Keratinocyte (primary cell): ENCODE measurements around the gene THOC5. TPM values are rescaled to one million over a fixed set of nuclear protein-coding genes. Genes with fewer than 3 reads are reported as not detected.

ENCODE experiments used
- DNase-seq: peaks from one replicate; pipeline ENCODE4 v3.0.0-alpha.2; 2011; ENCODE audit warnings: low read depth, missing footprints, low spot score
- FAIRE-seq: peaks from 2 replicates; lab custom pipeline; 2011; peaks lifted over from hg19 to GRCh38; lab: Jason Lieb, UNC
- H2AFZ ChIP-seq: 2 replicates; pipeline ENCODE4 v1.6.0; 2012; ENCODE audit warnings: low read length, control low read depth, inconsistent platforms; ENCODE audit not compliant: control insufficient read depth
- H3K27ac ChIP-seq: 2 replicates; pipeline ENCODE4 v1.5.1; 2011; ENCODE audit warnings: low read length; ENCODE audit not compliant: control insufficient read depth, insufficient read depth
- H3K27me3 ChIP-seq: 3 replicates; pipeline ENCODE4 v1.6.0; 2011; ENCODE audit warnings: low read length; ENCODE audit not compliant: control insufficient read depth, insufficient read depth; ENCODE audit errors: extremely low read depth
- H3K36me3 ChIP-seq, 2 experiments: 2 replicates in 1 of 2; 3 replicates in 1 of 2; pipeline ENCODE4 v1.5.1; 2011; ENCODE audit warnings: low read length in 2 of 2, mild to moderate bottlenecking in 1 of 2; ENCODE audit not compliant: control insufficient read depth in 2 of 2, insufficient read depth in 2 of 2; ENCODE audit errors: extremely low read depth in 1 of 2
- H3K4me1 ChIP-seq: 3 replicates; pipeline ENCODE4 v1.5.1; 2011; ENCODE audit warnings: low read length; ENCODE audit not compliant: control insufficient read depth, insufficient read depth; ENCODE audit errors: extremely low read depth
- H3K4me2 ChIP-seq: 3 replicates; pipeline ENCODE4 v1.6.0; 2011; ENCODE audit warnings: low read depth, low read length; ENCODE audit not compliant: control insufficient read depth, insufficient read depth; ENCODE audit errors: extremely low read depth
- H3K4me3 ChIP-seq, 3 experiments: fragments of 200-600 bp in 1 of 3; sonication (generic) in 1 of 3; 2 replicates in 2 of 3; 3 replicates in 1 of 3; pipeline ENCODE4 v1.5.1; 2011 to 2016; ENCODE audit warnings: low read length in 3 of 3, mild to moderate bottlenecking in 3 of 3, control low read depth in 2 of 3, inconsistent platforms in 1 of 3, low read depth in 1 of 3, mixed read lengths in 1 of 3, mixed run types in 1 of 3, moderate library complexity in 1 of 3; ENCODE audit not compliant: control insufficient read depth in 2 of 3, insufficient read depth in 2 of 3; ENCODE audit errors: extremely low read depth in 1 of 3
- H3K79me2 ChIP-seq: 2 replicates; pipeline ENCODE4 v1.6.0; 2012; ENCODE audit warnings: low read length; ENCODE audit not compliant: control insufficient read depth, insufficient read depth
- H3K9ac ChIP-seq: 3 replicates; pipeline ENCODE4 v1.6.0; 2011; ENCODE audit warnings: low read length; ENCODE audit not compliant: control insufficient read depth, insufficient read depth; ENCODE audit errors: extremely low read depth
- H3K9me1 ChIP-seq: 3 replicates; pipeline ENCODE4 v1.6.0; 2011; ENCODE audit warnings: low read length; ENCODE audit not compliant: control insufficient read depth, insufficient read depth; ENCODE audit errors: extremely low read depth
- H3K9me3 ChIP-seq: 2 replicates; pipeline ENCODE4 v1.5.1; 2012; ENCODE audit warnings: low read depth, low read length; ENCODE audit not compliant: control insufficient read depth
- H4K20me1 ChIP-seq: 3 replicates; pipeline ENCODE4 v1.6.0; 2011; ENCODE audit warnings: low read length; ENCODE audit not compliant: control insufficient read depth, insufficient read depth; ENCODE audit errors: extremely low read depth
- CTCF ChIP-seq, 3 experiments: IDR thresholded peaks in 1 of 3; conservative IDR thresholded peaks in 1 of 3; optimal IDR thresholded peaks in 1 of 3; 2 replicates in 2 of 3; 3 replicates in 1 of 3; pipeline versions ENCODE3 to v1.5.1; 2011; ENCODE audit warnings: low read length in 3 of 3, mild to moderate bottlenecking in 3 of 3, moderate library complexity in 2 of 3, control low read depth in 1 of 3, inconsistent platforms in 1 of 3; ENCODE audit not compliant: insufficient read depth in 2 of 3; ENCODE audit errors: extremely low read depth in 1 of 3
- EZH2 ChIP-seq: IDR thresholded peaks from one replicate; pipeline ENCODE4 v1.6.1; 2012; ENCODE audit warnings: inconsistent platforms, mild to moderate bottlenecking, low read length, moderate library complexity
- dilution Hi-C: fragments of 300-500 bp; cut with MboI; formaldehyde crosslinking; loops from one replicate; pipeline ENCODE4 v1.7.0; 2020; ENCODE audit warnings: low sequenced_read_pairs; ENCODE audit not compliant: extremely low pct_ligation_motif_present
- polyA plus RNA-seq, 5 experiments: library from polyadenylated mRNA; depleted of rRNA in 3 of 5; stranded (reverse) in 3 of 5; stranded (forward) in 1 of 5; unstranded in 1 of 5; fragments of >200 nt; gene quantifications; 1 replicate in 1 of 5; 2 replicates in 3 of 5; 3 replicates in 1 of 5; pipeline versions ENCODE4 v1.2.1 to v1.2.3, GENCODE V29; 2011 to 2012; ENCODE audit warnings: missing spikeins in 2 of 5, low read depth in 1 of 5, low replicate concordance in 1 of 5

THOC5 gene
- polyA plus RNA-seq, 1 donor (not counting 4 experiments of a cell fraction or from before 2014, with no cell fraction given): 35.4 TPM

GRCh38 chr22:29574762-29575450 lies 21.3 kb upstream of the THOC5 start:
- Histone ChIP-seq H4K20me1 (no peaks in the 10 kb centered on the region), H3K79me2 (peaks cover 3% of the 10 kb centered on the region), H3K9me1 (peaks cover 2% of the 10 kb centered on the region), H3K9ac (no peak overlapping the region), H3K9me3 (no peaks in the 10 kb centered on the region), H3K4me3 (no peak overlapping the region), H3K27me3 (no peaks in the 10 kb centered on the region), H3K27ac (no peak overlapping the region), H3K4me2 (no peak overlapping the region), H3K36me3 (peaks cover 3 to 8% of the 10 kb centered on the region in 2 experiments), H2AFZ (no peak overlapping the region), H3K4me1 (peaks cover 2% of the 10 kb centered on the region)
- TF ChIP-seq CTCF (optimal IDR thresholded peaks at IDR 0.05 in 1 of 3, IDR thresholded peaks at IDR 0.05 in 1 of 3, conservative IDR thresholded peaks at IDR 0.05 in 1 of 3; ENCODE audit: extremely low read depth in 1 of 3, insufficient read depth in 2 of 3, low read length in 3 of 3) (no peak), EZH2 (no peak)
- FAIRE-seq: no peak
- dilution Hi-C loops: no loop called here
- DNase-seq: no peak

- DNase-seq (no peak), FAIRE-seq (no peak)
- dilution Hi-C loops: no loop called here
- peaks cover 4 to 16% of the 10 kb centered on the region in 2 experiments for H3K36me3 ChIP-seq
- H3K27me3 ChIP-seq: no peaks in the 10 kb centered on the region
- no peak overlapping the region for H3K4me2 ChIP-seq
- no peaks in the 10 kb centered on the region for H4K20me1 ChIP-seq
- TF ChIP-seq CTCF (optimal IDR thresholded peaks at IDR 0.05 in 1 of 3, IDR thresholded peaks at IDR 0.05 in 1 of 3, conservative IDR thresholded peaks at IDR 0.05 in 1 of 3; ENCODE audit: extremely low read depth in 1 of 3, insufficient read depth in 2 of 3, low read length in 3 of 3): no peak
- TF ChIP-seq EZH2: no peak
- H2AFZ ChIP-seq: no peak overlapping the region
- H3K9me1 ChIP-seq: peaks cover 2% of the 10 kb centered on the region
- H3K4me1 ChIP-seq: no peaks in the 10 kb centered on the region
- H3K9me3 ChIP-seq: no peaks in the 10 kb centered on the region
- no peak overlapping the region for H3K4me3 ChIP-seq
- no peak overlapping the region for H3K9ac ChIP-seq
- no peak overlapping the region for H3K27ac ChIP-seq
- H3K79me2 ChIP-seq: no peaks in the 10 kb centered on the region
These were observed 17.5 kb upstream of the THOC5 start for GRCh38 chr22:29570912-29571549.
